Naive thymus-derived CD4-positive, alpha-beta T cell (primary cell): Measurements from ENCODE around the gene KYAT1. TPM values are rescaled to one million over a fixed set of nuclear protein-coding genes. Genes with fewer than 3 reads are reported as not detected.

Experiments
- ATAC-seq: fragments of 150-1000 bp; cut with Tn5 transposase; 2 replicates; pipeline ENCODE4 v1.10.0; 2021; ENCODE audit warnings: mild to moderate bottlenecking, moderate library complexity
- CTCF ChIA-PET: fragments of 350-600 bp; sonication (Branson Sonifier 250); formaldehyde crosslinking; loops from one replicate; lab custom pipeline; 2021; ENCODE audit warnings: antibody characterized with exemption; lab: Charles Lee
- POLR2A ChIA-PET: fragments of 350-600 bp; sonication (Branson Sonifier 250); formaldehyde crosslinking; loops from one replicate; lab custom pipeline; 2021; ENCODE audit warnings: antibody characterized with exemption, inconsistent platforms; lab: Charles Lee
- DNase-seq, 9 donors: peaks; one replicate each; pipeline versions ENCODE4 v3.0.0 to v3.0.0-alpha.2; 2020 to 2022; ENCODE audit warnings: mixed read lengths in 1 of 9
- H3K27ac ChIP-seq: one replicate; pipeline ENCODE4 v1.7.0; 2013; ENCODE audit warnings: mild to moderate bottlenecking, low read depth, low read length, moderate library complexity
- H3K27me3 ChIP-seq, 2 donors: one replicate each; pipeline ENCODE4 v1.7.0; 2013; ENCODE audit warnings: low read length in 2 of 2, mild to moderate bottlenecking in 2 of 2, moderate library complexity in 2 of 2; ENCODE audit not compliant: control insufficient read depth in 2 of 2, insufficient read depth in 2 of 2
- H3K36me3 ChIP-seq, 3 experiments: 1 replicate in 2 of 3; 2 replicates in 1 of 3; pipeline ENCODE4 v1.7.0; 2013; ENCODE audit warnings: low read length in 3 of 3, mild to moderate bottlenecking in 3 of 3, moderate library complexity in 1 of 3; ENCODE audit not compliant: insufficient read depth in 3 of 3, control insufficient read depth in 2 of 3
- H3K4me1 ChIP-seq, 2 donors: one replicate each; pipeline ENCODE4 v1.7.0; 2013; ENCODE audit warnings: low read length in 2 of 2, mild to moderate bottlenecking in 2 of 2, moderate library complexity in 1 of 2; ENCODE audit not compliant: control insufficient read depth in 2 of 2, insufficient read depth in 2 of 2
- H3K4me3 ChIP-seq: 2 replicates; pipeline ENCODE4 v1.7.0; 2013; ENCODE audit warnings: mild to moderate bottlenecking, low read length
- H3K9me3 ChIP-seq, 3 experiments: 1 replicate in 2 of 3; 2 replicates in 1 of 3; pipeline ENCODE4 v1.7.0; 2013; ENCODE audit warnings: low read length in 3 of 3; ENCODE audit not compliant: control insufficient read depth in 2 of 3
- H3K27ac Mint-ChIP-seq, 9 donors: one replicate each; pipeline ENCODE4 v1.8.0; 2020 to 2022; ENCODE audit warnings: mixed read lengths in 9 of 9, mild to moderate bottlenecking in 8 of 9, moderate library complexity in 5 of 9, inconsistent platforms in 2 of 9
- H3K27me3 Mint-ChIP-seq, 5 donors: one replicate each; pipeline ENCODE4 v1.8.0; 2021 to 2022; ENCODE audit warnings: mixed read lengths in 5 of 5, mild to moderate bottlenecking in 1 of 5
- H3K36me3 Mint-ChIP-seq, 5 donors: one replicate each; pipeline ENCODE4 v1.8.0; 2020 to 2022; ENCODE audit warnings: mixed read lengths in 5 of 5, mild to moderate bottlenecking in 3 of 5, inconsistent platforms in 1 of 5
- H3K4me1 Mint-ChIP-seq, 7 donors: one replicate each; pipeline ENCODE4 v1.8.0; 2020 to 2022; ENCODE audit warnings: mixed read lengths in 7 of 7, mild to moderate bottlenecking in 3 of 7, inconsistent platforms in 1 of 7
- H3K4me3 Mint-ChIP-seq, 10 donors: one replicate each; pipeline ENCODE4 v1.8.0; 2020 to 2022; ENCODE audit warnings: mild to moderate bottlenecking in 10 of 10, mixed read lengths in 10 of 10, moderate library complexity in 6 of 10, inconsistent platforms in 2 of 10
- H3K9me3 Mint-ChIP-seq, 11 donors: one replicate each; pipeline ENCODE4 v1.8.0; 2020 to 2022; ENCODE audit warnings: mixed read lengths in 11 of 11, mild to moderate bottlenecking in 4 of 11, inconsistent platforms in 1 of 11, moderate library complexity in 1 of 11
- intact Hi-C, 2 donors: fragments of 100-400 bp; cut with micrococcal nuclease; formaldehyde crosslinking; loops; one replicate each; pipeline ENCODE4 v1.15.1; 2023
- polyA plus RNA-seq, 2 donors: library from polyadenylated mRNA; unstranded; fragments of 300-500 nt; fragmentation: Illumina TruSeq; gene quantifications; one replicate each; pipeline ENCODE4 v1.2.3, GENCODE V29; 2021
- total RNA-seq, 6 experiments: library from RNA in 5 of 6; stranded (reverse) in 5 of 6; gene quantifications; 1 replicate in 5 of 6; 2 replicates in 1 of 6; pipeline ENCODE4 v1.2.3 and lab custom pipeline; 2021 to 2026

KYAT1 gene
- total and polyA plus RNA-seq, 7 experiments from 2014 or later: 7.2 to 18.2 (median 14.2) TPM

DNA sequence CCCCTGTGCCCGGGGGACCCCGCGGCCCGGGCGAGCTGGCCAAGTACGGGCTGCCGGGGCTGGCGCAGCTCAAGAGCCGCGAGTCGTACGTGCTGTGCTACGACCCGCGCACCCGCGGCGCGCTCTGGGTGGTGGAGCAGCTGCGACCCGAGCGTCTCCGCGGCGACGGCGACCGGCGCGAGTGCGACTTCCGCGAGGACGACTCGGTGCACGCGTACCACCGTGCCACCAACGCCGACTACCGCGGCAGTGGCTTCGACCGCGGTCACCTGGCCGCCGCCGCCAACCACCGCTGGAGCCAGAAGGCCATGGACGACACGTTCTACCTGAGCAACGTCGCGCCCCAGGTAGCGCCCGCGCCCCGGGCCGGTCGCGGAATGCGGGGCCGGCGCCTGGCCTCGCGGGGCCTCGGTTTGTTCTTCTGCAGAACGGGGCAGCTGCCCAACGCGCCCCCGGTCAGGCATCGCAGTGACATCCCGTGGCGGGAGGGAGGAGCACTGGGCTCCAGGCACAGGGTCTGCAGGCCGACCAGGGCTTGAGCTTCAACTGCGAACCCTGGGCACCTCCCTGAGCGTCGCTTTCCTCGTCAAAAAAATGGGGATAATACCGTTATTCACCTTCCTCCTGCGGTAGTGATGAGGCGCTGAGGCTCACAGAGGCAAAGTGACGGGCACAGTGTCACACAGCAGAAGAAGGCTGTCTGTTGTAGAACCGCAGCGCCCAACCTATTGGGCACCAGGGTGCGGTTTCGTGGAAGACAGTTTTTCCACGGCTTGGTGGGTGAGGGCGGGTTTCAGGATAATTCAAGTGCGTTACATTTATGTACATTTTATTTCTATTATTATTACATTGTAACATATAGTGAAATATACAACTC, 62.7 kb downstream of the KYAT1 start:
- Histone ChIP-seq H3K4me1 (no peaks in the 10 kb centered on the region), H3K27me3 (no peaks in the 10 kb centered on the region), H3K27ac (peak overlapping the region; percentile 72), H3K9me3 (no peaks in the 10 kb centered on the region), H3K36me3 (peaks cover 0 to 29% (median 3%) of the 10 kb centered on the region in 3 experiments), H3K4me3 (peak overlapping the region; percentile 56)
- CTCF ChIA-PET: interaction anchor here (0.8 to 1.6 kb wide), 7 partner anchors 8 to 170 kb away, joined by 3 to 11 read pairs (median 3); partner anchors contain the start of gene SPOUT1
- Mint-ChIP-seq H3K27ac (peak overlapping the region in 7 of 9 donors; percentile 35 to 93 (median 85)), H3K9me3 (no peaks in the 10 kb centered on the region), H3K4me1 (peaks cover 7 to 29% (median 12%) of the 10 kb centered on the region in 7 donors), H3K36me3 (peaks cover 0 to 7% (median 0%) of the 10 kb centered on the region in 5 donors), H3K27me3 (no peaks in the 10 kb centered on the region), H3K4me3 (peak overlapping the region; percentile 80 to 92 (median 84))
- intact Hi-C loops: loop anchor here (1.0 to 5.0 kb wide), 16 partner anchors 10 to 569 kb away; partner anchors contain the start of genes DYNC2I2 (in 2 of the 2), SPOUT1 (in 2 of the 2), ZER1 (in 2 of the 2) and DOLK (in 1 of the 2)
- DNase-seq: peak; percentile 29 to 57 (median 49)
- POLR2A ChIA-PET: interaction anchor here (0.5 to 4.0 kb wide), 15 partner anchors 8 to 1235 kb away, joined by 3 to 38 read pairs (median 5); partner anchors contain the start of genes DYNC2I2, GOLGA2, SET and SPOUT1
- peak; percentile 46 for ATAC-seq

DNA sequence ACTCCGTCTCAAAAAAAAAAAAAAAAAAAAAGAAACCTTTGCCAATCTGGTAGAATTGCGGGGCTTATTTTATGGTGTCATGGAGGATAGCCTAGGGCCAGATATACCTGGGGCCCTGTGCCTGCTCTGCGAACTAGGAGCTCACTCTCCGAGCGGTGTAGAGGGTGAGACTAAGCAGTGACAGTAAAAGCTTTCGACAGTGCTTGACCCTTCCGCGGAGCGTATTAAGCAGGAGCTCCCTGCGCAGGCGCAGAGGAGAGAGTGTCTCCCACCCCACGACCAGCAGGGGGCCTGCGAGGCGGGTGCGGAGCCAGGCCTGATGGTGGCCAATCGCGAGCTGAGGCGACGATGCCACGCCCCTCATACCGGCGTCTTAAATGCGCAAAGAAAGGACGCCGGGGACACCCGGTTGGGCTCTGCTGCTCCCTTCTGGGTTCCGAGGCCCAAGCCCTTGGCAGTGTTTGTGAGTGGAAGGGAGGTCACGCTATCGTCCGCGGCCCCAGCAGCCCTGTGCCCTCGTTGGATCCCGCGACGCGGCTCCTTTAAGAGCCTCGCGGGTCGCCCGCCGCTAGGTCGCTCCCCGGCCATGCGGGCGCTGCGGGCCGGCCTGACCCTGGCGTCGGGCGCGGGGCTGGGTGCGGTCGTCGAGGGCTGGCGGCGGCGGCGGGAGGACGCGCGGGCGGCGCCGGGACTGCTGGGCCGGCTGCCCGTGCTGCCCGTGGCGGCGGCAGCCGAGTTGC, 63.5 kb downstream of the KYAT1 start, which contains the start of gene ENDOG:
Gene ENDOG, plus strand, starts transcription at position 402 of the 740 bp plus-strand sequence. Its CDS starts 185 bp downstream, at position 587.
- H3K9me3 Mint-ChIP-seq: no peaks in the 10 kb centered on the region
- CTCF ChIA-PET: interaction anchor here (0.8 to 1.6 kb wide), 9 partner anchors 9 to 265 kb away, joined by 3 to 11 read pairs (median 3); partner anchors contain the start of genes SPOUT1 and SPTAN1
- H3K27ac ChIP-seq: peak within 1 kb of the TSS; percentile 72
- H3K27me3 ChIP-seq: no peaks in the 10 kb centered on the region
- peaks cover 7 to 29% (median 12%) of the 10 kb centered on the region in 7 donors for H3K4me1 Mint-ChIP-seq
- H3K36me3 ChIP-seq: peaks cover 0 to 21% (median 3%) of the 10 kb centered on the region in 3 experiments
- H3K4me3 Mint-ChIP-seq: peak within 1 kb of the TSS; percentile 84 to 92 (median 91)
- H3K9me3 ChIP-seq: no peaks in the 10 kb centered on the region
- DNase-seq (peak; percentile 94 to 99 (median 97)), ATAC-seq (peak; percentile 98)
- intact Hi-C loops: loop anchor here (1.0 to 5.0 kb wide), 16 partner anchors 11 to 568 kb away; partner anchors contain the start of genes DYNC2I2 (in 2 of the 2), SPOUT1 (in 2 of the 2), ZER1 (in 2 of the 2) and DOLK (in 1 of the 2)
- no peaks in the 10 kb centered on the region for H3K27me3 Mint-ChIP-seq
- H3K4me1 ChIP-seq: no peaks in the 10 kb centered on the region
- H3K4me3 ChIP-seq: peak within 1 kb of the TSS; percentile 67
- POLR2A ChIA-PET: interaction anchor here (0.5 to 4.0 kb wide), 26 partner anchors 9 to 1234 kb away, joined by 3 to 38 read pairs (median 4); partner anchors contain the start of genes DYNC2I2, GOLGA2, SET and SPOUT1
- peaks cover 0 to 7% (median 0%) of the 10 kb centered on the region in 5 donors for H3K36me3 Mint-ChIP-seq
- peak within 1 kb of the TSS; percentile 79 to 94 (median 87) for H3K27ac Mint-ChIP-seq

DNA sequence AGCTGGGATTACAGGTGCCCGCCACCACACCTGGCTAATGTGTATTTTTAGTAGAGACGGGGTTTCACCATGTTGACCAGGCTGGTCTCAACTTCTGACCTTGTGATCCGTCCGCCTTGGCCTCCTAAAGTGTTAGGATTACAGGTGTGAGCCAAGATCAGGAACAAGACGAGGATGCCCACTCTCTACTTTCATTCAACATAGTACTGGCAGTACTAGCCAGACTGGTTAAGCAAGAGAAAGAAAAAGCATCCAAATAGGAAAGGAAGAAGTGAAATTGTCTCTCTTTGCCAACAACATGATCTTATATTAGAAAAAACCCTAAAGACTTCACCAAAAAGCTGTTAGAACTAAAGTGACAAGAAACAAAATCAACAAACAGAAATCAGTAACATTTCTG, 70.9 kb downstream of the KYAT1 start:
- Histone ChIP-seq H3K36me3 (peaks cover 0 to 26% (median 2%) of the 10 kb centered on the region in 3 experiments), H3K9me3 (no peaks in the 10 kb centered on the region), H3K4me3 (no peak overlapping the region), H3K27me3 (no peaks in the 10 kb centered on the region), H3K27ac (no peak overlapping the region), H3K4me1 (no peaks in the 10 kb centered on the region)
- ChIA-PET POLR2A (interaction anchor here (0.6 to 1.3 kb wide), 2 partner anchors 9 to 22 kb away, joined by 3 read pairs; no protein-coding TSS in a partner anchor), CTCF (no interaction called here)
- H3K9me3 Mint-ChIP-seq: no peaks in the 10 kb centered on the region
- intact Hi-C loops: no loop called here
- peaks cover 0 to 12% (median 3%) of the 10 kb centered on the region in 5 donors for H3K36me3 Mint-ChIP-seq
- ATAC-seq (no peak), DNase-seq (no peak)
- no peak overlapping the region for H3K4me3 Mint-ChIP-seq
- peaks cover 0 to 3% (median 0%) of the 10 kb centered on the region in 7 donors for H3K4me1 Mint-ChIP-seq
- peak overlapping the region in 2 of 9 donors; percentile 25 to 53 for H3K27ac Mint-ChIP-seq
- H3K27me3 Mint-ChIP-seq: no peaks in the 10 kb centered on the region

GRCh38 chr9:128809831-128810230, 71.9 kb downstream of the KYAT1 start:
- ChIA-PET POLR2A (interaction anchor here (1.3 to 1.7 kb wide), 2 partner anchors 8 to 10 kb away, joined by 3 to 6 read pairs; partner anchors contain the start of gene ENDOG), CTCF (no interaction called here)
- H3K4me3 Mint-ChIP-seq: no peak overlapping the region
- H3K36me3 ChIP-seq: peaks cover 0 to 37% (median 6%) of the 10 kb centered on the region in 3 experiments
- H3K27ac Mint-ChIP-seq: peak overlapping the region in 5 of 9 donors; percentile 5 to 69 (median 28)
- H3K36me3 Mint-ChIP-seq: peaks cover 0 to 16% (median 3%) of the 10 kb centered on the region in 5 donors
- ATAC-seq: no peak
- intact Hi-C loops: no loop called here
- no peak overlapping the region for H3K4me3 ChIP-seq
- H3K27me3 ChIP-seq: no peaks in the 10 kb centered on the region
- H3K27ac ChIP-seq: no peak overlapping the region
- no peaks in the 10 kb centered on the region for H3K27me3 Mint-ChIP-seq
- H3K9me3 ChIP-seq: no peaks in the 10 kb centered on the region
- peaks cover 0 to 3% (median 0%) of the 10 kb centered on the region in 7 donors for H3K4me1 Mint-ChIP-seq
- H3K9me3 Mint-ChIP-seq: no peaks in the 10 kb centered on the region
- no peaks in the 10 kb centered on the region for H3K4me1 ChIP-seq
- no peak for DNase-seq

DNA sequence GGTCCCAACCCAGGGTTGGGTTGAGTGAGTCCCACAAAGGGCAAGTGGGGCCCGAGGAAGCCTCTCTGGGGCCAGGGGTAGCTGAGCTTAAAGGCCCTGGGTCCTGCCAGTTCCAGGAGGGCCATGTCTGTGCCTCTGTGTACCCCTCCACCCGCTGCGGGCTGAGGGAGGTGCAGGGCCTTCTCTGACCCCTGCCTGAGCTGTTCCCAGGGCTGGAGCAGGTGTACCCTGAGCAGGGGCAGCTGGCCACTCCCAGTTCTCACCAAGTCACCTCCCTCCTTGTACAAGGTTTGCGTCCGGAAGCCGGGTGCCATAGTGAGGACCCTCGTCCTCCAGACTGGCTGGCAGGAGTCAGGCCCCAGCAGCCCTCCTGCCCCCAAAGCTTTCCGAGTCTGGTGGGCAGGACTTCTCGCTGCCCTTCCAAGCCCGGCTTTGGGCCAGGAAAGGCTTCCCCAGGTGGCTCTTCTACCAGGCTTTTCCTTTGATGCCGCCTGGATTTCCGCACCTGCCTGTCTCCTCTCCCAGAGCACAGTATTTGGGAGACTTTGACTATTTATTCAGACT, 72.6 kb downstream of the KYAT1 start:
- ATAC-seq: no peak
- CTCF ChIA-PET: no interaction called here
- DNase-seq: no peak
- H3K4me3 Mint-ChIP-seq: no peak overlapping the region
- no peaks in the 10 kb centered on the region for H3K9me3 Mint-ChIP-seq
- H3K4me1 Mint-ChIP-seq: peaks cover 0 to 3% (median 0%) of the 10 kb centered on the region in 7 donors
- intact Hi-C loops: no loop called here
- Histone ChIP-seq H3K27ac (no peak overlapping the region), H3K36me3 (peaks cover 0 to 40% (median 6%) of the 10 kb centered on the region in 3 experiments), H3K4me1 (no peaks in the 10 kb centered on the region), H3K27me3 (no peaks in the 10 kb centered on the region), H3K9me3 (no peaks in the 10 kb centered on the region), H3K4me3 (no peak overlapping the region)
- no peaks in the 10 kb centered on the region for H3K27me3 Mint-ChIP-seq
- peak overlapping the region in 2 of 9 donors; percentile 26 to 59 for H3K27ac Mint-ChIP-seq
- H3K36me3 Mint-ChIP-seq: peaks cover 0 to 17% (median 3%) of the 10 kb centered on the region in 5 donors
- POLR2A ChIA-PET: interaction anchor here (1.7 kb wide), 1 partner anchor 9 kb away, joined by 6 read pairs; the partner anchor contains the start of gene ENDOG
